HCT116 (cell line): ENCODE results near the gene GMPR2. TPM values are rescaled to one million over a fixed set of nuclear protein-coding genes. Genes with fewer than 3 reads are reported as not detected.

Experiments
- ATAC-seq: fragments of 200-7000 bp; cut with Tn5 transposase; 2 replicates; pipeline ENCODE4 v1.9.1; 2020; ENCODE audit warnings: mild to moderate bottlenecking, moderate library complexity
- BruUV-seq: library from RNA; stranded (reverse); fragments of 400-500 nt; replicated peaks from 2 replicates; lab custom pipeline; 2021; lab: Mats Ljungman, UMichigan
- CTCF ChIA-PET: fragments of 300-600 bp; sonication (Branson Sonifier 250); formaldehyde crosslinking; loops from one replicate; lab custom pipeline; 2021; ENCODE audit warnings: antibody characterized with exemption; lab: Charles Lee
- POLR2A ChIA-PET: fragments of 300-600, 350-600 bp; sonication (Branson Sonifier 250); formaldehyde crosslinking; loops from one replicate; lab custom pipeline; 2021; ENCODE audit warnings: antibody characterized with exemption; lab: Charles Lee
- RAD21 ChIA-PET, 2 experiments: fragments of 300-600 bp; sonication (Branson Sonifier 250); formaldehyde crosslinking; loops; one replicate each; lab custom pipeline; 2023; ENCODE audit warnings: low total read pairs in 2 of 2; ENCODE audit not compliant: uncharacterized antibody in 2 of 2, unreplicated experiment in 2 of 2, low non-redundant PET in 1 of 2; lab: Charles Lee
- DNase-seq: peaks from one replicate; pipeline ENCODE4 v3.0.0-alpha.2; 2010; ENCODE audit warnings: low read depth, low spot score
- H2AFZ ChIP-seq: fragments of 200-600 bp; shearing (Covaris generic), sonication (generic); 2 replicates; pipeline ENCODE4 v1.6.1; 2017; ENCODE audit warnings: low read depth, mixed run types, mixed read lengths, antibody characterized with exemption, low read length; ENCODE audit not compliant: poor library complexity, severe bottlenecking
- H3K27ac ChIP-seq: 2 replicates; pipeline ENCODE4 v1.5.1; 2012; ENCODE audit warnings: low read depth, low read length
- H3K27me3 ChIP-seq: fragments of 200-600 bp; sonication (generic); 2 replicates; pipeline ENCODE4 v1.6.1; 2016; ENCODE audit warnings: mixed run types, low read length, mixed read lengths; ENCODE audit not compliant: insufficient read depth
- H3K36me3 ChIP-seq, 2 experiments: fragments of 200-500 bp in 1 of 2; fragments of 200-600 bp in 1 of 2; sonication (Bioruptor generic) in 1 of 2; sonication (generic) in 1 of 2; 2 replicates each; pipeline versions ENCODE4 v1.5.1 to v1.6.1; 2014 to 2016; ENCODE audit warnings: low read length in 2 of 2, inconsistent platforms in 1 of 2, mixed read lengths in 1 of 2, mixed run types in 1 of 2; ENCODE audit not compliant: insufficient read depth in 2 of 2, control insufficient read depth in 1 of 2
- H3K4me1 ChIP-seq, 2 experiments: fragments of 200-600 bp in 1 of 2; sonication (generic) in 1 of 2; 2 replicates each; pipeline versions ENCODE4 v1.5.1 to v1.6.1; 2012 to 2017; ENCODE audit warnings: low read length in 2 of 2, inconsistent platforms in 1 of 2, mild to moderate bottlenecking in 1 of 2, mixed read lengths in 1 of 2, mixed run types in 1 of 2, moderate library complexity in 1 of 2; ENCODE audit not compliant: insufficient read depth in 2 of 2, control insufficient read depth in 1 of 2
- H3K4me2 ChIP-seq: fragments of 200-600 bp; sonication (generic); 2 replicates; pipeline ENCODE4 v1.6.1; 2017; ENCODE audit warnings: mixed run types, low read length, mixed read lengths
- H3K4me3 ChIP-seq, 2 experiments: fragments of 200-600 bp in 1 of 2; sonication (generic) in 1 of 2; replicated peaks in 1 of 2; 2 replicates each; pipeline ENCODE4 v1.5.1; 2011 to 2016; ENCODE audit warnings: low read length in 2 of 2, control low read depth in 1 of 2, low read depth in 1 of 2, mild to moderate bottlenecking in 1 of 2, mixed read lengths in 1 of 2, mixed run types in 1 of 2
- H3K79me2 ChIP-seq: fragments of 200-600 bp; sonication (generic); 2 replicates; pipeline ENCODE4 v1.6.1; 2017; ENCODE audit warnings: mild to moderate bottlenecking, mixed run types, low read length, moderate library complexity, mixed read lengths; ENCODE audit not compliant: insufficient read depth
- H3K9ac ChIP-seq: fragments of 200-600 bp; sonication (generic); 2 replicates; pipeline ENCODE4 v1.6.1; 2016; ENCODE audit warnings: low read length, mixed read lengths
- H3K9me2 ChIP-seq: fragments of 200-600 bp; sonication (generic), shearing (Covaris generic); 2 replicates; pipeline ENCODE4 v1.6.1; 2017; ENCODE audit warnings: mixed run types, mild to moderate bottlenecking, moderate library complexity; ENCODE audit not compliant: insufficient read depth
- H3K9me3 ChIP-seq, 2 experiments: fragments of 200-500 bp in 1 of 2; fragments of 200-600 bp in 1 of 2; sonication (Bioruptor generic) in 1 of 2; sonication (generic) in 1 of 2; 2 replicates each; pipeline ENCODE4 v1.6.1; 2014 to 2017; ENCODE audit warnings: low read length in 2 of 2, mixed read lengths in 2 of 2, inconsistent platforms in 1 of 2, low read depth in 1 of 2, mild to moderate bottlenecking in 1 of 2, mixed run types in 1 of 2, moderate library complexity in 1 of 2; ENCODE audit not compliant: control insufficient read depth in 1 of 2, insufficient read depth in 1 of 2
- H4K20me1 ChIP-seq: fragments of 200-600 bp; sonication (generic), shearing (Covaris generic); 2 replicates; pipeline ENCODE4 v1.6.1; 2017; ENCODE audit warnings: mixed run types, mild to moderate bottlenecking, moderate library complexity; ENCODE audit not compliant: insufficient read depth
- CBX3 ChIP-seq: IDR thresholded peaks from 2 replicates; pipeline ENCODE4 v1.6.1; 2012; ENCODE audit warnings: low read depth
- EGR1 ChIP-seq: IDR thresholded peaks from 2 replicates; pipeline ENCODE4 v1.6.1; 2012; ENCODE audit warnings: low read depth
- ELF1 ChIP-seq: IDR thresholded peaks from 2 replicates; pipeline ENCODE4 v1.6.1; 2012; ENCODE audit warnings: low read depth, borderline replicate concordance
- EZH2 ChIP-seq: fragments of 200-600 bp; sonication (generic); IDR thresholded peaks from 2 replicates; pipeline ENCODE4 v1.6.1; 2017; ENCODE audit warnings: antibody characterized with exemption, mixed run types
- EZH2phosphoT487 ChIP-seq: fragments of 200-600 bp; IDR thresholded peaks from 2 replicates; pipeline ENCODE4 v1.6.1; 2018; ENCODE audit warnings: antibody characterized with exemption, borderline replicate concordance
- FOSL1 ChIP-seq: IDR thresholded peaks from 2 replicates; pipeline ENCODE4 v1.6.1; 2012; ENCODE audit warnings: low read depth
- JUND ChIP-seq: IDR thresholded peaks from 2 replicates; pipeline ENCODE4 v1.6.1; 2012
- POLR2A ChIP-seq: IDR thresholded peaks from 2 replicates; pipeline ENCODE4 v1.7.0; 2011; ENCODE audit warnings: borderline replicate concordance; ENCODE audit not compliant: insufficient read depth, insufficient read length; ENCODE audit errors: extremely low read depth
- POLR2AphosphoS5 ChIP-seq: IDR thresholded peaks from 2 replicates; pipeline ENCODE4 v1.6.1; 2011; ENCODE audit warnings: mild to moderate bottlenecking, low read depth, low read length, moderate library complexity
- SIN3A ChIP-seq: IDR thresholded peaks from 2 replicates; pipeline ENCODE4 v1.6.1; 2012; ENCODE audit warnings: low read depth
- SP1 ChIP-seq: IDR thresholded peaks from 2 replicates; pipeline ENCODE4 v1.6.1; 2012; ENCODE audit warnings: low read depth
- SRF ChIP-seq: IDR thresholded peaks from 2 replicates; pipeline ENCODE4 v1.6.1; 2012; ENCODE audit warnings: low read depth
- TCF7L2 ChIP-seq: IDR thresholded peaks from 2 replicates; pipeline ENCODE4 v1.7.0; 2011; ENCODE audit warnings: borderline replicate concordance, inconsistent platforms; ENCODE audit not compliant: insufficient read depth, insufficient read length; ENCODE audit errors: extremely low read depth
- YY1 ChIP-seq: IDR thresholded peaks from 2 replicates; pipeline ENCODE4 v1.6.1; 2011; ENCODE audit warnings: low read length, low read depth, moderate library complexity, mild to moderate bottlenecking; ENCODE audit not compliant: insufficient replicate concordance; ENCODE audit errors: extremely low read depth
- ZFX ChIP-seq: fragments of 450-650 bp; IDR thresholded peaks from 2 replicates; pipeline ENCODE4 v1.6.1; 2017
- intact Hi-C: fragments of 100-400 bp; cut with micrococcal nuclease; formaldehyde crosslinking; loops from 2 replicates; pipeline ENCODE4 v1.10.0; 2022
- total RNA-seq: library from RNA; stranded (reverse); gene quantifications from one replicate; pipeline ENCODE4 v1.2.1, GENCODE V29; 2021; ENCODE audit not compliant: unreplicated experiment
- TF ChIP-seq, protein P1 (sequence below), 3 experiments: fragments of 200-600 bp in 1 of 3; sonication (generic) in 1 of 3; IDR thresholded peaks in 2 of 3; conservative IDR thresholded peaks in 1 of 3; 2 replicates each; pipeline ENCODE4 v1.5.1; 2012 to 2017; ENCODE audit warnings: low read depth in 2 of 3, low read length in 2 of 3, antibody characterized with exemption in 1 of 3, borderline replicate concordance in 1 of 3, control low read depth in 1 of 3, mild to moderate bottlenecking in 1 of 3, mixed read lengths in 1 of 3, mixed run types in 1 of 3, moderate library complexity in 1 of 3; ENCODE audit not compliant: insufficient read depth in 1 of 3
- TF ChIP-seq, protein P2 (sequence below): IDR thresholded peaks from 2 replicates; pipeline ENCODE4 v1.6.1; 2012
- TF ChIP-seq, protein P3 (sequence below): IDR thresholded peaks from 2 replicates; pipeline ENCODE4 v1.6.1; 2012
- TF ChIP-seq, protein P4 (sequence below): IDR thresholded peaks from 2 replicates; pipeline ENCODE4 v1.6.1; 2012; ENCODE audit warnings: low read depth

Gene GMPR2
- total RNA-seq, 1 experiment from 2014 or later = 66.9 TPM

DNA sequence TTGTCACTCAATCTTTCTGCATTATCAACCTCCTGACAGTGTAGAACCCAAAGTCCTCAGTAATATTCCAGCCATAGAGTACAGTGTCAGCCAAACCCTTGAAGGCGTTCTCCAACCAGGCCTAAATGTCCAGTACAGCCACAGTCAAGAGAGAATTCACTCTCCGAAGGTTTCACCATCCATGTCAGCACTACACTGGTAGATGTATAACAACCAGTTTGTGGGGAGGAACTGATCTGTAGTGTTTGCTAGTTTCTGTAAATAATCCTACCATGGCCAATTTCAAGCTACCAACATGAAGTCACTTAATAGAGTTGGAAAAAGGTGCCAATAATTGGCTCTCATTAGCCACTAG, 16.4 kb upstream of the GMPR2 start:
- no peak for ATAC-seq
- H3K4me2 ChIP-seq = peak overlapping the region; percentile 87
- intact Hi-C loops = loop anchor here (1.0 to 10.0 kb wide), 3 partner anchors 16 to 218 kb away; partner anchors contain the start of genes GMPR2 and NEDD8
- peak overlapping the region; percentile 87 to 97 for H3K4me3 ChIP-seq
- ChIA-PET RAD21 (no interaction called here), POLR2A (interaction anchor here (1.1 to 1.2 kb wide), 2 partner anchors 12 to 26 kb away, joined by 3 to 6 read pairs; partner anchors contain the start of gene TINF2)
- no peaks in the 10 kb centered on the region for H4K20me1 ChIP-seq
- H3K9ac ChIP-seq = peak overlapping the region; percentile 77
- peaks cover 0 to 2% of the 10 kb centered on the region in 2 experiments; a peak in 1 of 4 replicates for H3K36me3 ChIP-seq
- TF ChIP-seq SRF (no peak), CBX3 (no peak), POLR2AphosphoS5 (no peak), SP1 (no peak), JUND (no peak), POLR2A (no peak), SIN3A (no peak), EGR1 (no peak), EZH2phosphoT487 (no peak), EZH2 (no peak), ZFX (no peak), TCF7L2 (no peak), ELF1 (no peak), FOSL1 (no peak), YY1 (no peak)
- TF ChIP-seq, protein P1, sequence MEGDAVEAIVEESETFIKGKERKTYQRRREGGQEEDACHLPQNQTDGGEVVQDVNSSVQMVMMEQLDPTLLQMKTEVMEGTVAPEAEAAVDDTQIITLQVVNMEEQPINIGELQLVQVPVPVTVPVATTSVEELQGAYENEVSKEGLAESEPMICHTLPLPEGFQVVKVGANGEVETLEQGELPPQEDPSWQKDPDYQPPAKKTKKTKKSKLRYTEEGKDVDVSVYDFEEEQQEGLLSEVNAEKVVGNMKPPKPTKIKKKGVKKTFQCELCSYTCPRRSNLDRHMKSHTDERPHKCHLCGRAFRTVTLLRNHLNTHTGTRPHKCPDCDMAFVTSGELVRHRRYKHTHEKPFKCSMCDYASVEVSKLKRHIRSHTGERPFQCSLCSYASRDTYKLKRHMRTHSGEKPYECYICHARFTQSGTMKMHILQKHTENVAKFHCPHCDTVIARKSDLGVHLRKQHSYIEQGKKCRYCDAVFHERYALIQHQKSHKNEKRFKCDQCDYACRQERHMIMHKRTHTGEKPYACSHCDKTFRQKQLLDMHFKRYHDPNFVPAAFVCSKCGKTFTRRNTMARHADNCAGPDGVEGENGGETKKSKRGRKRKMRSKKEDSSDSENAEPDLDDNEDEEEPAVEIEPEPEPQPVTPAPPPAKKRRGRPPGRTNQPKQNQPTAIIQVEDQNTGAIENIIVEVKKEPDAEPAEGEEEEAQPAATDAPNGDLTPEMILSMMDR (IDR thresholded peaks at IDR 0.05 in 2 of 3, conservative IDR thresholded peaks at IDR 0.05 in 1 of 3; ENCODE audit: borderline replicate concordance in 1 of 3, insufficient read depth in 1 of 3, low read depth in 2 of 3, low read length in 2 of 3) = no peak
- TF ChIP-seq, protein P2, sequence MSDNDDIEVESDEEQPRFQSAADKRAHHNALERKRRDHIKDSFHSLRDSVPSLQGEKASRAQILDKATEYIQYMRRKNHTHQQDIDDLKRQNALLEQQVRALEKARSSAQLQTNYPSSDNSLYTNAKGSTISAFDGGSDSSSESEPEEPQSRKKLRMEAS = no peak
- TF ChIP-seq, protein P3, sequence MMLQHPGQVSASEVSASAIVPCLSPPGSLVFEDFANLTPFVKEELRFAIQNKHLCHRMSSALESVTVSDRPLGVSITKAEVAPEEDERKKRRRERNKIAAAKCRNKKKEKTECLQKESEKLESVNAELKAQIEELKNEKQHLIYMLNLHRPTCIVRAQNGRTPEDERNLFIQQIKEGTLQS = no peak
- TF ChIP-seq, protein P4, sequence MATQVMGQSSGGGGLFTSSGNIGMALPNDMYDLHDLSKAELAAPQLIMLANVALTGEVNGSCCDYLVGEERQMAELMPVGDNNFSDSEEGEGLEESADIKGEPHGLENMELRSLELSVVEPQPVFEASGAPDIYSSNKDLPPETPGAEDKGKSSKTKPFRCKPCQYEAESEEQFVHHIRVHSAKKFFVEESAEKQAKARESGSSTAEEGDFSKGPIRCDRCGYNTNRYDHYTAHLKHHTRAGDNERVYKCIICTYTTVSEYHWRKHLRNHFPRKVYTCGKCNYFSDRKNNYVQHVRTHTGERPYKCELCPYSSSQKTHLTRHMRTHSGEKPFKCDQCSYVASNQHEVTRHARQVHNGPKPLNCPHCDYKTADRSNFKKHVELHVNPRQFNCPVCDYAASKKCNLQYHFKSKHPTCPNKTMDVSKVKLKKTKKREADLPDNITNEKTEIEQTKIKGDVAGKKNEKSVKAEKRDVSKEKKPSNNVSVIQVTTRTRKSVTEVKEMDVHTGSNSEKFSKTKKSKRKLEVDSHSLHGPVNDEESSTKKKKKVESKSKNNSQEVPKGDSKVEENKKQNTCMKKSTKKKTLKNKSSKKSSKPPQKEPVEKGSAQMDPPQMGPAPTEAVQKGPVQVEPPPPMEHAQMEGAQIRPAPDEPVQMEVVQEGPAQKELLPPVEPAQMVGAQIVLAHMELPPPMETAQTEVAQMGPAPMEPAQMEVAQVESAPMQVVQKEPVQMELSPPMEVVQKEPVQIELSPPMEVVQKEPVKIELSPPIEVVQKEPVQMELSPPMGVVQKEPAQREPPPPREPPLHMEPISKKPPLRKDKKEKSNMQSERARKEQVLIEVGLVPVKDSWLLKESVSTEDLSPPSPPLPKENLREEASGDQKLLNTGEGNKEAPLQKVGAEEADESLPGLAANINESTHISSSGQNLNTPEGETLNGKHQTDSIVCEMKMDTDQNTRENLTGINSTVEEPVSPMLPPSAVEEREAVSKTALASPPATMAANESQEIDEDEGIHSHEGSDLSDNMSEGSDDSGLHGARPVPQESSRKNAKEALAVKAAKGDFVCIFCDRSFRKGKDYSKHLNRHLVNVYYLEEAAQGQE = no peak
- TF ChIP-seq, all 23 proteins: peak for 0
- Histone ChIP-seq H3K9me2 (no peaks in the 10 kb centered on the region), H3K27ac (peak overlapping the region; percentile 88), H3K9me3 (no peaks in the 10 kb centered on the region), H3K79me2 (peaks cover 34% of the 10 kb centered on the region), H3K27me3 (no peaks in the 10 kb centered on the region), H3K4me1 (peaks cover 22 to 29% of the 10 kb centered on the region in 2 experiments), H2AFZ (no peak overlapping the region)
- CTCF ChIA-PET = interaction anchor here (0.9 to 1.5 kb wide), 5 partner anchors 12 to 83 kb away, joined by 3 to 10 read pairs (median 4); partner anchors contain the start of genes DHRS1, IRF9, NOP9 and RABGGTA
- no peak for DNase-seq
- no TSS peak for BruUV-seq
